Body of pancreas (tissue), 4 donors: Measurements from ENCODE around the gene ANKRD55. TPM values are rescaled to one million over a fixed set of nuclear protein-coding genes. Genes with fewer than 3 reads are reported as not detected.

Source experiments
- ATAC-seq: fragments of 150-250 bp; one replicate; pipeline ENCODE4 v1.9.1; 2016
- DNase-seq, 4 donors: peaks; one replicate each; pipeline ENCODE4 v3.0.0-alpha.2; 2019
- H3K27ac ChIP-seq, 4 donors: fragments of 200-600 bp; sonication (generic); 1 replicate in 3 of 4; 2 replicates in 1 of 4; pipeline versions ENCODE4 v1.5.1 to v1.6.1; 2016 to 2019; ENCODE audit warnings: mild to moderate bottlenecking in 1 of 4, mixed read lengths in 1 of 4, moderate library complexity in 1 of 4
- H3K27me3 ChIP-seq, 2 donors: fragments of 200-600 bp; sonication (generic); one replicate each; pipeline ENCODE4 v1.6.0; 2016; ENCODE audit warnings: mild to moderate bottlenecking in 1 of 2
- H3K36me3 ChIP-seq, 2 donors: fragments of 200-600 bp; sonication (generic); replicated peaks in 1 of 2; 2 replicates each; pipeline ENCODE4 v1.5.1; 2016; ENCODE audit warnings: low read depth in 2 of 2; ENCODE audit not compliant: insufficient read depth in 1 of 2
- H3K4me1 ChIP-seq: fragments of 200-600 bp; sonication (generic); one replicate; pipeline ENCODE4 v1.6.0; 2016
- H3K4me3 ChIP-seq, 2 donors: fragments of 200-600 bp; sonication (generic); 1 replicate in 1 of 2; 2 replicates in 1 of 2; pipeline ENCODE4 v1.5.1; 2016 to 2019
- H3K9me3 ChIP-seq, 3 donors: fragments of 200-600 bp; sonication (generic); 1 replicate in 2 of 3; 2 replicates in 1 of 3; pipeline ENCODE4 v1.5.1; 2016
- POLR2A ChIP-seq, 3 donors: fragments of 450-650 bp; IDR thresholded peaks; one replicate each; pipeline ENCODE4 v1.6.1; 2016; ENCODE audit warnings: antibody characterized with exemption in 3 of 3, mild to moderate bottlenecking in 2 of 3
- WGBS, 2 donors: methylation state at CpG; one replicate each; pipeline ENCODE4 v1.1.5; 2017; 5-methylcytosine and 5-hydroxymethylcytosine counted together
- intact Hi-C: fragments of 100-400 bp; cut with DNase I; formaldehyde crosslinking; loops from one replicate; pipeline ENCODE4 v1.15.1; 2023
- total RNA-seq, 2 donors: library from RNA; depleted of rRNA; stranded (reverse); fragments of >200 nt; gene quantifications; one replicate each; pipeline ENCODE4 v1.1.0, GENCODE V29; 2016
- TF ChIP-seq, protein P1 (sequence below), 7 experiments: fragments of 450-650 bp in 4 of 7; fragments of 200-600 bp in 3 of 7; sonication (generic) in 3 of 7; IDR thresholded peaks; one replicate each; pipeline ENCODE4 v1.5.1; 2016 to 2019; ENCODE audit warnings: antibody characterized with exemption in 7 of 7

Gene ANKRD55
- total RNA-seq, 2 donors from 2014 or later: not detected

GRCh38 chr5:56255502-56255901 is 22.4 kb upstream of the ANKRD55 start:
- Histone ChIP-seq H3K4me3 (no peak overlapping the region), H3K9me3 (no peaks in the 10 kb centered on the region), H3K36me3 (no peaks in the 10 kb centered on the region), H3K27me3 (peaks cover 0 to 4% of the 10 kb centered on the region in 2 donors), H3K27ac (no peak overlapping the region), H3K4me1 (no peaks in the 10 kb centered on the region)
- ATAC-seq: no peak
- TF ChIP-seq POLR2A (IDR thresholded peaks at IDR 0.05): no peak
- TF ChIP-seq, protein P1, sequence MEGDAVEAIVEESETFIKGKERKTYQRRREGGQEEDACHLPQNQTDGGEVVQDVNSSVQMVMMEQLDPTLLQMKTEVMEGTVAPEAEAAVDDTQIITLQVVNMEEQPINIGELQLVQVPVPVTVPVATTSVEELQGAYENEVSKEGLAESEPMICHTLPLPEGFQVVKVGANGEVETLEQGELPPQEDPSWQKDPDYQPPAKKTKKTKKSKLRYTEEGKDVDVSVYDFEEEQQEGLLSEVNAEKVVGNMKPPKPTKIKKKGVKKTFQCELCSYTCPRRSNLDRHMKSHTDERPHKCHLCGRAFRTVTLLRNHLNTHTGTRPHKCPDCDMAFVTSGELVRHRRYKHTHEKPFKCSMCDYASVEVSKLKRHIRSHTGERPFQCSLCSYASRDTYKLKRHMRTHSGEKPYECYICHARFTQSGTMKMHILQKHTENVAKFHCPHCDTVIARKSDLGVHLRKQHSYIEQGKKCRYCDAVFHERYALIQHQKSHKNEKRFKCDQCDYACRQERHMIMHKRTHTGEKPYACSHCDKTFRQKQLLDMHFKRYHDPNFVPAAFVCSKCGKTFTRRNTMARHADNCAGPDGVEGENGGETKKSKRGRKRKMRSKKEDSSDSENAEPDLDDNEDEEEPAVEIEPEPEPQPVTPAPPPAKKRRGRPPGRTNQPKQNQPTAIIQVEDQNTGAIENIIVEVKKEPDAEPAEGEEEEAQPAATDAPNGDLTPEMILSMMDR (IDR thresholded peaks at IDR 0.05): no peak
- intact Hi-C loops: no loop called here
- 67 to 78% methylated on average over 1 of the region's 1 CpG for WGBS, 2 donors
- DNase-seq: no peak

DNA sequence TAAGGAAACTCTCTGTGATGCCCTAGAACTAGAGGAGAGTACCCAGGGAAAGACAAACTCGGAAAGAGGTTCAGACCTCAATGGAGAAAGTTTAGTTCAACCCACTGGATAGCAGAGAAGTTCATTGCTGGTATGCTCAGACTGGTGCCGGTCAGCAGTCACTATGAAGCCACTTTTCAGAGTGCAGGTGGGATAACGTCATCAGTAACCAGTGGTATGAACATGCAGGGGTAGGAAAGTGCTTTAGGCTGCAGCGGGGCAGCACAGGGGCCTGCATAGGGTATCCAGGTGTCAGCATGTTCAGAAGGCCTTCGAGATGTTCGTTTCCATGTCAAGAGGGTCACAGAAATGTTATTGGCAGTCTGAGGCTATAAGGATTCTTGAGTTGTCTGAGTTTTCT is 20.8 kb upstream of the ANKRD55 start:
- Histone ChIP-seq H3K27me3 (peaks cover 0 to 4% of the 10 kb centered on the region in 2 donors), H3K4me3 (no peak overlapping the region), H3K27ac (no peak overlapping the region), H3K36me3 (no peaks in the 10 kb centered on the region), H3K4me1 (no peaks in the 10 kb centered on the region), H3K9me3 (no peaks in the 10 kb centered on the region)
- no peak for ATAC-seq
- 76 to 78% methylated on average over 6 of the region's 6 CpGs for WGBS, 2 donors
- intact Hi-C loops: no loop called here
- no peak for TF ChIP-seq POLR2A (IDR thresholded peaks at IDR 0.05)
- TF ChIP-seq, protein P1 (IDR thresholded peaks at IDR 0.05): no peak
- DNase-seq: no peak

DNA sequence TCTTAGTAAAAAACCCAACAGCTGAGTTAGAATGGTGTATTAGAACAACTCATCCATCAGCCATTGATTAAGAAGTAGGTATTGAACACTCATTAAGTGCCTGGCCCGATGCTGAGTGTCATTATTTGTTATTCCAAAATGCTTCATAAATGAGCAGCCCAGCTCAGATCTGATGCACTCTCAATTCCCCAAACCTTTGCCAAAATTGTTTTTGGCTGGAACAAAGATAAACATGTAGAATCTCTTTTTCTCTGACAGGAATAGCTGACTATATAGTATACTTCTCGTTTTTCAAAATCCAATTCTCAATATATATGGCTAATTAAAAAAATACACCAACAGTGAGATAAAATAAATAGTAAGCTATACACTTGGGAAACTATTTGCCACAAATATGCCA is 20.0 kb upstream of the ANKRD55 start:
- WGBS, 2 donors: 58% methylated on average over 2 of the region's 2 CpGs
- Histone ChIP-seq H3K27me3 (peaks cover 0 to 4% of the 10 kb centered on the region in 2 donors), H3K4me3 (no peak overlapping the region), H3K27ac (no peak overlapping the region), H3K36me3 (no peaks in the 10 kb centered on the region), H3K9me3 (no peaks in the 10 kb centered on the region), H3K4me1 (no peaks in the 10 kb centered on the region)
- intact Hi-C loops: no loop called here
- TF ChIP-seq, protein P1 (IDR thresholded peaks at IDR 0.05): no peak
- no peak for TF ChIP-seq POLR2A (IDR thresholded peaks at IDR 0.05)
- DNase-seq (no peak), ATAC-seq (no peak)

DNA sequence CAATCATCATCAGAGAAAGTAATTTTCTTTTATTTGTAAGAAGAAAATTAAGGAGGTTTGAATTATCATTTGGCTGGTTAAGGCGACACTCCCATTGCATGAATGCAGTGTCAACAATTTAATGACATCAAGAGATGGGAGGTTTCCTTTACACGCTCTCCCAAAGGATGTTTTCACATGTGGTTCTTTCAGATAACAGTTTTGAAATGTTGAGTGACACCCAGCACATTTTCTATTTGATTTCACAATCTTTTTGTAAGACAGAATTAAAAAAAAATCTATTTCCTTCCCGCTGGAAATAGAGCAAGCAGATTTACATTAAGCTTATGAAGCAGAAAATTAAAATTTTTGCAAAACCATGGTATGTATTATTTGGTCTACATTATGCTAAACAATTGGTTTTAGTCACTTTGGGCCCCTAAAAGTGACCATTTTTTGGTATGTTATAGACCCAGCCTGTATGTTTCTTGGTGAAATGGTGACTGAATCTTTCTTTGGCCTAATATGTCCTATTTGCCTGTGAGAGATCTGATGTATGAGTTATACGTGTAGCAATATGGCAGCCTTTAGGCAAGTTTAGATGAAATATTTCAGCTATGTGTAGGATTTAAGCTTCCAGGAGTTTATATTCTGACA is 18.9 kb upstream of the ANKRD55 start:
- H3K4me1 ChIP-seq: no peaks in the 10 kb centered on the region
- H3K27ac ChIP-seq: no peak overlapping the region
- intact Hi-C loops: no loop called here
- ATAC-seq: no peak
- no peak for TF ChIP-seq POLR2A (IDR thresholded peaks at IDR 0.05)
- TF ChIP-seq, protein P1 (IDR thresholded peaks at IDR 0.05): no peak
- H3K9me3 ChIP-seq: no peaks in the 10 kb centered on the region
- H3K4me3 ChIP-seq: no peak overlapping the region
- H3K36me3 ChIP-seq: no peaks in the 10 kb centered on the region
- peaks cover 0 to 4% of the 10 kb centered on the region in 2 donors for H3K27me3 ChIP-seq
- no peak for DNase-seq
- 79 to 88% methylated on average over 4 of the region's 4 CpGs for WGBS, 2 donors

GRCh38 chr5:56251440-56251839 is 18.3 kb upstream of the ANKRD55 start:
- TF ChIP-seq, protein P1 (IDR thresholded peaks at IDR 0.05): no peak
- TF ChIP-seq POLR2A (IDR thresholded peaks at IDR 0.05): no peak
- Histone ChIP-seq H3K36me3 (no peaks in the 10 kb centered on the region), H3K27ac (no peak overlapping the region), H3K4me1 (no peaks in the 10 kb centered on the region), H3K9me3 (no peaks in the 10 kb centered on the region), H3K4me3 (no peak overlapping the region), H3K27me3 (peaks cover 0 to 4% of the 10 kb centered on the region in 2 donors)
- intact Hi-C loops: no loop called here
- DNase-seq (no peak), ATAC-seq (no peak)
